GM18858 (cell line): ENCODE measurements around the gene TM4SF18.
"Not testable (repeated sequence)": the region's sequence is repeated elsewhere in the genome, so short reads cannot be mapped to it uniquely, and the experiment has no call there.

Experiments used
- ATAC-seq: cut with Tn5 transposase; IDR thresholded peaks from one replicate; pipeline ENCODE4 v1.9.1; 2021; ENCODE audit not compliant: unreplicated experiment

Gene TM4SF18, protein sequence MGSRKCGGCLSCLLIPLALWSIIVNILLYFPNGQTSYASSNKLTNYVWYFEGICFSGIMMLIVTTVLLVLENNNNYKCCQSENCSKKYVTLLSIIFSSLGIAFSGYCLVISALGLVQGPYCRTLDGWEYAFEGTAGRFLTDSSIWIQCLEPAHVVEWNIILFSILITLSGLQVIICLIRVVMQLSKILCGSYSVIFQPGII

DNA sequence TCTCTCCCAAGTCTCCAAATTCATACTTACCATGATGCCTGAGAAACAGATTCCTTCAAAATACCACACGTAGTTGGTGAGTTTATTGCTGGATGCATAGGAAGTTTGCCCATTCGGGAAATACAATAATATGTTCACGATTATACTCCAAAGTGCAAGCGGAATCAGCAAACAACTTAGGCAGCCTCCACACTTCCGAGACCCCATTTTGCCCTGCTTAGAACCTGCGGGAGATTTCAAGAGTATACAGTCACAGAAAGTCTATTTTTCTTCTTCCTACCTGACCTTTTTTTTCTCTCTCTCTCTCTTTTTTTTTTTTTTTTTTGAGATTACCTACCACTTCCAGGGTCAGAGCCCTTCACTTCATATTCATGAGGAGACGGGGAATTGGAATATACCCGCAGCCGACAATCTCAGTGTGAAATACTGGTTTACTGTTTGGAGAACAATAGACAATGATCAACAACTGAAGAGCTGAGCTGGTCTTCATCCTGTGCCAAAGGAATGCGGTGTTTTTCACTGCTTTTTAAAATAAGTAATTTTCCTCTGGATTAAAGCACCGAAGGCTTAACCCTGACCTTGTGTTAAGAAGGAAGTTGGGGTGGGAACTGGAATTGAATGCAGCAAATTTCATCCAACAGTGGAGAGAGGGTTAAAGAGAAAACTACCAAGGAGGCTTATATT, at the start of gene TM4SF18:
TSS of gene TM4SF18 (minus strand) at position 461 of the 684 bp plus-strand sequence. CDS start at position 207, 254 bp downstream.
- no peak for ATAC-seq

- ATAC-seq = no peak
These were observed 49.1 kb upstream of the TM4SF18 start for GRCh38 chr3:149382518-149382917.

GRCh38 chr3:149382101-149382467, 48.6 kb upstream of the TM4SF18 start:
- ATAC-seq = no peak

- no peak for ATAC-seq
These were observed 48.0 kb upstream of the TM4SF18 start for GRCh38 chr3:149381173-149382100.

DNA sequence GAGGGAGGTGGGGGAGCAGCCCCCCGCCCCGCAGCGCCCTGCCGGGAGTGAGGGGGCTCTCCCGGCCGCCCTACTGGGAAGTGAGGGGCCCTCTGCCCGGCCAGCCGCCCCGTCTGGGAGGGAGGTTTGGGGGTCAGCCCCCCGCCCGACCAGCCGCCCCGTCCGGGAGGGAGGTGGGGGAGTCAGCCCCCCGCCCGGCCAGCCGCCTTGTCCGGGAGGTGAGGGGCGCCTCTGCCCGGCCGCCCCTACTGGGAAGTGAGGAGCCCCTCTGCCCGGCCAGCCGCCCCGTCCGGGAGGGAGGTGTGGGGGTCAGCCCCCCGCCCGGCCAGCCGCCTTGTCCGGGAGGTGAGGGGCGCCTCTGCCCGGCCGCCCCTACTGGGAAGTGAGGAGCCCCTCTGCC, 46.8 kb upstream of the TM4SF18 start:
- ATAC-seq = not testable (repeated sequence)

- ATAC-seq = no peak
These were observed 45.3 kb upstream of the TM4SF18 start for GRCh38 chr3:149378478-149379309.

GRCh38 chr3:149377408-149378364, 44.2 kb upstream of the TM4SF18 start, which contains the start of gene TM4SF1:
Gene TM4SF1, minus strand, starts transcription at chr3:149377649. Its CDS starts 102 bp downstream, at chr3:149377547.
- ATAC-seq = no peak

GRCh38 chr3:149376718-149377407, 43.4 kb upstream of the TM4SF18 start:
- ATAC-seq = no peak

DNA sequence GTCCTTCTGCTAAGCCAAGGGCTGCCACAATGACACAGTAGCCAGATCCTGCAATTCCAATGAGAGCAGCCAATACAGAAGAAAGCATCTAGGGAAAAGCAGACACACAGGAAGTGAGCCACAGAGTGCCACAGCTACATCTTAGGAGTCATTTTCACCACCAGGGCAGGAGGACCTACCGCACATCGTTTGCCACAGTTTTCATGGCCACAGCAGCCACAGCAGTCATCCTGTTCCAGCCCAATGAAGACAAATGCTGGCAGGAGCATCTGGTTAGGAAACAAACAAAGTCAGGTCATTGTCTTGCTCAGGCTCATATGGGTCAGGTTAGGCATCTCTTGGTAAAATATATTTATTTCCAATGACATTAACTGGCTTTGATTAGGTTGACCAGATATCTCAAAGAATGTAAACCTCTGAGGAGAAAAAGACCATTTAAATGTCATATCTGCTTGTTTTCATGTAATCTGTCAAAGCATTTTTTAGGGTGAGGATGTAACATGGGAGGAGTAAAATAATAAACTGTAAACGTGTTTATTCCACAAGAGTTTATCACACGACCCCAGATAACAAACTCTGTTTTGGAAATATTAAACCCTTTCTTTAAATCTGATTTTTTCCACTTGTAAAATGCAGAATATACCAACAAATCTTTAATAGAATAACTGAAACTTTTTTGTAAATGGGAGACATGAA, 42.2 kb upstream of the TM4SF18 start:
- no peak for ATAC-seq

DNA sequence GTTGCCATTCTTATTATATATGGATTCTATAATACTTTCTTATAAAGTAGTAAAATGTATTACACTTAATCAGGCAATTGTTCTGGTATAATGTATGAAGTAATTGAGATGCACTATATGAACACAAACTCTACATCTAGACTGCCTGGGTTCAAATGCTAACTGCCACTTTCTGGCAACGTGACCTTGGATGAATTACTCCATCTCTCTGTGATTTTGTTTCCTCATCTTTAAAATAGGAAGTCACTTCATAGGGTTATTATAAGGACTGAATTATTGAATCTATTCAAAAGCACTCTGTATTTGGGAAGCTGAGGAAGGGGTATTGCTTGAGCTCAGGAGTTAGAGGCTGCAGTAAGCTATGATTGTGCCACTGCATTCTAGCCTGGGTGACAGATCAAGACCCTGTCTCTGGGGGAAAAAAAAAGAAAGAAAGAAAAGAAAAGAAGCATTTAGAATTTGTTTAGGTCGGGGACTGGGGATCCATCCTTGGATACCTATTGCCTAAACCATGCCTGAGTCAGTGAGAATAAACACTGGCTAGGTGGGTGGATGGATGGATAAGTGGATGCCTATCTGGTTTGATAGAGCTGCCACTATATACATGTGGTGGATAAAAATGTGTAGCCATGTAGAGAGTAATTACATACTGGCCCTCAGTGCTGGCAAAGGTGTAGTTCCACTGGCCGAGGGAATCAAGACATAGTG, 41.5 kb upstream of the TM4SF18 start:
- no peak for ATAC-seq

GRCh38 chr3:149374391-149374790, 41.0 kb upstream of the TM4SF18 start:
- ATAC-seq = no peak

- no peak for ATAC-seq
These were observed 40.0 kb upstream of the TM4SF18 start for GRCh38 chr3:149373235-149374125.

- no peak for ATAC-seq
These were observed 38.3 kb upstream of the TM4SF18 start for GRCh38 chr3:149371723-149372114.

- no peak for ATAC-seq
These were observed 37.7 kb upstream of the TM4SF18 start for GRCh38 chr3:149371001-149371722.

DNA sequence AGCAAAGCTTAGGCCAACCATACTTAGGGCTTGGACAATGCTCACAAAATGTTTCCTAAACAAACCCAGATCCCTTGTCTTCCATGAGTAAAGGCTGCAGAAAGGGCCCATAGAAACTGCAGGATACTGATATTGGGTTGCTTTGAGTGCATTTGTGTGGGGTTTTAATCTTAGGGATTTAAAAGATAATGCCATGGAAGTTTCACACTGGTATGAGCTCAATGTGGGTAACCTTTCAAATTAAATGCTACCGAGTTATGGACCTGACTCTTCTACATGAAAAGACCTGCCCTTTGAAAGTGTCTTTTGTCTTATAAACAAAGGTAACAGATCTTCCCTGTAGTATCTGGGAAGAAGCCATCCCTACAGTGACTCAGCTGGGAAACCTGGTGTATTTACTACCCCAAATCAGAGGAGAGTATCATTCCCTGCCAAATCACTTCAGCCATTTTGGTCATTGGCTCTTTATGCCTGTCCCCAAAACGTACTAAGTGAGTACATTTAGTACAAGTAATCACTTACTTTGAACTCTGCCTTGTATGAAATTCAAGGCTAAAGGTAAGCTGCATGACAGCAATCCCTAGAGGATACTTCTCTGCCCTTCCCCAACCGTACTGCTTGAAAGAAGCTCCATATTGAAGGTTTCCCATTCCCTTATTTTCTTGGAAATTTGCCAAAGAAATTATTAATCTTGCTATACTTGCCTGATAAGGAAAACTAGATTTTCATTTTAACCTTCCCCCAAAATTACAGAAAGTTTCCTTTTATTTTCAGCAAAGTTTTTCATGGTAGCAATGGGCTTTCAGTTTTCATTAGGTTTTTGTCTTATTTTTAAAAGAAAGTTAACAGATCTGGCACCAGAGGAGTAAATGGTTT, 36.8 kb upstream of the TM4SF18 start:
- ATAC-seq = no peak
